NCI-H1105 (cell line): ENCODE results near the gene TANC1.

Experiments used
- DNase-seq: peaks from one replicate; lab custom pipeline; 2025; lab: John Stamatoyannopoulos, UW

The TANC1 gene

GRCh38 chr2:159160954-159161353 lies 192.5 kb downstream of the TANC1 start:
- no peak for DNase-seq

DNA sequence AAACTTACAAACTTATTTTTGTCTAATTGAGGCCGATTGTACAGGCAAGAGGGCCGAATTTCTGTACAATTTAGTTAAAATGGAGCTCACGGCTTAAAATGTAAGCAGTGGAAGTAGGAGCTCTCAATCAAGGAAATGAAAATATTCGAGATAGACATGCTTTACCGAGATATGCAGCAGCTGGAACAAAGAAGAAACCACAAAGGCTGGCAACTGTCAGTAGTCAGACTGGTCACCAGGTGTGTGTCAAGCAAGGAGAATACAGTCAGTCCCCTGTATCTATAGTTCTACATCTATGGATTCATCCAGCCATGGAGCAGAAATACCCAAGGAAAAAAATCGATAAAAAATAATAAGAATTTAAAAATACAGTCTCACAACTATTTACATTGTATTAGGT lies 195.5 kb downstream of the TANC1 start:
- DNase-seq, result no peak

- no peak for DNase-seq
Observed at GRCh38 chr2:159164457-159164911, 196.0 kb downstream of the TANC1 start.

DNA sequence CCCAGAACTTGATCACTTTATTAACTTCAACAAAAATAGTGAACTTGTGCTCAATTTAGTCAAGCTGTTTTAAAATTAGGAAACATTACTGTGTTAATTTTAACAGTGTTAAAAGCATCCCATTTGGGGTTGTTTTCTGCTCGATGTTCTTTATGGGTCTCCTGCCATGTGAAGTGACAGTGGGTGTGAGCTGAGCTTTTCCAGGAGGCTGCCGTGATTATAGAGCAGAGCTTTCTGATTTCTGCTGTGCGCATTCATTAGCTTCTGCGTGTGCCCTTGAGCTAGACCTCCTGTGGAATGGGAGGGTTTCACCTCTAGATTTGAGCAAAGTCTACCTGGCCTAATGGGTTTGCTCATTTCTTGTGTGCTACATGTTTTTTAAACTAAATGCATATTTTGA lies 196.6 kb downstream of the TANC1 start:
- no peak for DNase-seq

GRCh38 chr2:159168707-159169106 lies 200.3 kb downstream of the TANC1 start:
- DNase-seq, result no peak

- DNase-seq, result no peak
Observed at GRCh38 chr2:159169187-159169586, 200.7 kb downstream of the TANC1 start.

GRCh38 chr2:159172403-159172802 lies 204.0 kb downstream of the TANC1 start:
- no peak for DNase-seq

- no peak for DNase-seq
Observed at GRCh38 chr2:159174759-159175158, 206.3 kb downstream of the TANC1 start.

- DNase-seq, result no peak
Observed at GRCh38 chr2:159175182-159175581, 206.7 kb downstream of the TANC1 start.

DNA sequence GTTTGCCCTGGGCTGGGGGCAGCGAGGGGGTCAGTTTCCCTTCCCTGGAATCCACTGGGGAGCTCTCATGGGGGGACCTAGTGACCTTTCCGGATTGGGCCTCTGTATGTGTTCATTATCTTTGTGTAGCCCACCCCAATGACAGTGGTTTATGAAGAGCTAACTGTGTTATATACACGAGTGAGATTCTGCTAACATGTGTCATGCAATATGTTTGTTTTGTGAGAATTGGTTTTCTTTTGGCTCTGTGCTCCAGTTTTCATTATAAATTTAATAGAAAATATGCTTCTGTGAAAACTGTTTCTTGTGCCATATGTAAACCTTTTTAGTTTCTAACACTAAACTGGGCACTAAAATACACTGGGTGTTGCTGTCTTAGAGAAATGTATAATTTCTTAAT lies 207.5 kb downstream of the TANC1 start:
- DNase-seq, result no peak

DNA sequence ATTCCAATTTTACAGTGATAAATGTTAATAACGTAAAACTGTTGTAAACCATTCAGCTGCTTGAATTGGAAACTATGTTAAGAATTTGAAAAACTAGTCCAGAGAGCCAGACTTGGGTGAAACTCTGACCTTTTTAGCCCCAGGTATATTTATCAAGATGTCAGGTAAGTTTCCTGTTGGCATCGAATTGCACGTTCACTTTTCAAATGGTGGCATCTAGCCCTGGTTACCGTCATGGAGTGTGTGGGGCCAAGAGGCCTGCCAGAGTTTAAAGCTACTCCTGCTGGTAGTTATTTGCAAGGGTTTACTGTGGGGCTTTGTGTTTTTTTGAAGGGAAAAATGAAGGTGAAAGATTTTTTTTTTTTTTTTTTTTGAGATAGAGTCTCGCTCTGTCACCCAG lies 208.1 kb downstream of the TANC1 start:
- no peak for DNase-seq

DNA sequence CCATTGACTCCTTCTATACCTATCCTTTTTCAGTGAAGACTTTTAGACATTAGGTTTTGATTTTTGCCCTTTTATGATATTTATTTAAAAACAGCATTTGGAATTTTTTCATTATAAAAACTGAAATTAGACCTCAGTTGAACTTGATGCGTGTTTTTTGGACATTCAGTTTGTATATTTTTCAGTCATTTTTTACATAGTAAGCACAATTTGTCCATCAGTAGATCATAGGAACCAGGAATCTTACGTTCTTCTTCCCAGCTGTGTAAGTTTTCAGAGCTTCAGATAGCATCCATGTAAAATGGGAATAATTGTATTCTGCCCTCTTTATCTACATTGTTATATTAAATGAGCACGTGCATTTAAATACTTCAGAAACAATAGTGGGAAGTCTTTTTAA lies 208.9 kb downstream of the TANC1 start:
- DNase-seq, result no peak

- no peak for DNase-seq
Observed at GRCh38 chr2:159177957-159178356, 209.5 kb downstream of the TANC1 start.

DNA sequence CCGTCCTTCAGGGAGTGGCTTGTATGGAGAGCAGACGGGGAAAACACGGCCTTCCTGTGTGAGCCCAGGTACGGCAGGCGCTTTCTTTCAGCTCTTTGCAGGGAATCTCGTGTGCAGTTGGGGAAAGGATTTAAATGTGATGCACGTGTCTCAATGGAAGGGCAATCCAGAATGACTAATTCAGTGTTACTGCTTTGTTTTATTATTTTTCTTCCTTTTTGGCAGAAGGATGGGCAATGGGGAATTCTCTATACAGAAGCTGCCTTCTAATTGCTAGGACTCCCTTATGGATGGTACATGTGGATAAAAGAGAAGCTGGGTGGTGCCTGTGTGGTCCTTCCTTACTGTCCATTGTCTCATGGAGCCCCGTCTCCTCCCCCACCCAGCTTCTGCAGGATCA lies 210.7 kb downstream of the TANC1 start:
- no peak for DNase-seq

- DNase-seq, result no peak
Observed at GRCh38 chr2:159179696-159180095, 211.3 kb downstream of the TANC1 start.

- no peak for DNase-seq
Observed at GRCh38 chr2:159183346-159183745, 214.9 kb downstream of the TANC1 start.

- no peak for DNase-seq
Observed at GRCh38 chr2:159185401-159186130, 217.1 kb downstream of the TANC1 start.

GRCh38 chr2:159186462-159186861 lies 218.0 kb downstream of the TANC1 start:
- no peak for DNase-seq

- no peak for DNase-seq
Observed at GRCh38 chr2:159187106-159187505, 218.7 kb downstream of the TANC1 start.

DNA sequence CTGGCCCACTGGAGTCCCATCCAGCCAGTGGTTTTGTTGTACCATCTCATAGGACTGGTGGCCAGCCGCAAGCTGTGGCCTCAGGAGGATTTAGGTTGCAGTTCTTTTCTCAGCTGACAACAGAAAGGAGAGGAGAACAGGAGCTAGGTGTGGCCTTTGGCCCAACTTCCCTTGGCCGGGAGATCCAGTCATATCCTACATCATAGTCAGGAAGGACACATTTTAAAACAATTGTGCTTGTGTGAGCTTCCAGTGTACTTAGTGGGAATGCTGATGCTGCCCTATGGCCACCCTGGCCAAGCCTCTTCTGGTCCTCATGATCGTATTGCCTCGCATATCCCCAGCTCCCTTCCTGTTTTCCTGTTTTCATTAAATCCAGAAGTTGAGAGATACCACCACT lies 220.0 kb downstream of the TANC1 start:
- DNase-seq, result no peak

DNA sequence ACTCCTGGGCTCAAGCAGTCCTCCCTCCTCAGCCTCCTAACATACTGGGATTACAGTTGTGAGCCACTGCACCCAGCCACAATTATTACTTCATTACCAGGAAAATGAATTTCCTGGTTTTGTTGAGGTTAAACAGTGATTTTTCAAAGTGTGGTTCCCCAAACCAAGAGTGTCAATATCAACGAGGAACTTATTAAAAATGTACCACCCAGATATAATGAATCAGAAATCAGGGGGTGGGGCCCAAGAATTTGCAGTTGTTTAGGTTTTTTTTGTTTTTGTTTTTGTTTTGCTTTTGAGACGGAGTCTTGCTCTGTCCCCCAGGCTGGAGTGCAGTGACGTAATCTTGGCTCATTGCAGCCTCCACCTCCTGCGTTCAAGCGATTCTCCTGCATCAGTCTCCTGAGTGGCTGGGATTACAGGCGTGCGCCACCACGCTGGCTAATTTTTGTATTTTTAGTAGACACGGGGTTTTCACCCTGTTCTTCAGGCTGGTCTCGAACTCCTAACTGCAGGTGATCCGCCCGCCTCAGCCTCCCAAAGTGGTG lies 224.0 kb downstream of the TANC1 start:
- no peak for DNase-seq

GRCh38 chr2:159193791-159194190 lies 225.4 kb downstream of the TANC1 start:
- no peak for DNase-seq

GRCh38 chr2:159194241-159194640 lies 225.8 kb downstream of the TANC1 start:
- DNase-seq, result no peak

- DNase-seq, result no peak
Observed at GRCh38 chr2:159195697-159196096, 227.3 kb downstream of the TANC1 start.
